Kidney epithelial cell (primary cell): Measurements from ENCODE around the gene TAF11. TPM values are rescaled to one million over a fixed set of nuclear protein-coding genes. Genes with fewer than 3 reads are reported as not detected.

ENCODE experiments used
- total RNA-seq: library from RNA; depleted of rRNA; stranded (reverse); fragments of >200 nt; gene quantifications from 2 replicates; pipeline ENCODE4 v1.2.3, GENCODE V29; 2015

TAF11 gene
- total RNA-seq, 1 donor from 2014 or later = 27.5 TPM

Other genes starting within 250 kb of the TAF11 start
- gene ILRUN, start 191.3 kb downstream of the TAF11 start, total RNA-seq = 37.9 and 39.8 TPM in 2 replicates
- 128 and 150 TPM in 2 replicates for gene SNRPC, start 130.5 kb downstream of the TAF11 start, total RNA-seq
- gene BLTP3A, start 96.0 kb downstream of the TAF11 start, total RNA-seq = 17.0 and 19.2 TPM in 2 replicates
- 18.1 and 20.2 TPM in 2 replicates for gene ANKS1A, start 1.2 kb upstream of the TAF11 start, total RNA-seq